ENCODE measurements around the gene SLC6A9.

GRCh38 chr1:43963006-43963405 lies 68.3 kb downstream of the SLC6A9 start:
- TF ChIP-seq, protein P1, sequence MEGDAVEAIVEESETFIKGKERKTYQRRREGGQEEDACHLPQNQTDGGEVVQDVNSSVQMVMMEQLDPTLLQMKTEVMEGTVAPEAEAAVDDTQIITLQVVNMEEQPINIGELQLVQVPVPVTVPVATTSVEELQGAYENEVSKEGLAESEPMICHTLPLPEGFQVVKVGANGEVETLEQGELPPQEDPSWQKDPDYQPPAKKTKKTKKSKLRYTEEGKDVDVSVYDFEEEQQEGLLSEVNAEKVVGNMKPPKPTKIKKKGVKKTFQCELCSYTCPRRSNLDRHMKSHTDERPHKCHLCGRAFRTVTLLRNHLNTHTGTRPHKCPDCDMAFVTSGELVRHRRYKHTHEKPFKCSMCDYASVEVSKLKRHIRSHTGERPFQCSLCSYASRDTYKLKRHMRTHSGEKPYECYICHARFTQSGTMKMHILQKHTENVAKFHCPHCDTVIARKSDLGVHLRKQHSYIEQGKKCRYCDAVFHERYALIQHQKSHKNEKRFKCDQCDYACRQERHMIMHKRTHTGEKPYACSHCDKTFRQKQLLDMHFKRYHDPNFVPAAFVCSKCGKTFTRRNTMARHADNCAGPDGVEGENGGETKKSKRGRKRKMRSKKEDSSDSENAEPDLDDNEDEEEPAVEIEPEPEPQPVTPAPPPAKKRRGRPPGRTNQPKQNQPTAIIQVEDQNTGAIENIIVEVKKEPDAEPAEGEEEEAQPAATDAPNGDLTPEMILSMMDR (IDR thresholded peaks at IDR 0.05): no peak
- TF ChIP-seq POLR2A (IDR thresholded peaks at IDR 0.05): no peak

Data from adrenal gland (tissue), 5 donors.